GM23338 (cell line): Measurements from ENCODE around the gene KLHDC9. TPM values are rescaled to one million over a fixed set of nuclear protein-coding genes. Genes with fewer than 3 reads are reported as not detected.

Experiments used
- ATAC-seq: fragments of 200-7000 bp; cut with Tn5 transposase; 3 replicates; pipeline ENCODE4 v1.9.1; 2020
- DNase-seq: peaks from one replicate; pipeline ENCODE4 v3.0.0-alpha.2; 2015; ENCODE audit warnings: low spot score
- H2AFZ ChIP-seq: fragments of 200-600 bp; sonication (generic); 2 replicates; pipeline ENCODE4 v1.8.0; 2016; ENCODE audit warnings: antibody characterized with exemption, mild to moderate bottlenecking, moderate library complexity
- H3F3A ChIP-seq: fragments of 200-600 bp; sonication (generic); replicated peaks from 2 replicates; pipeline ENCODE4 v1.8.0; 2017; ENCODE audit warnings: antibody characterized with exemption, mixed run types, low read depth
- H3K27ac ChIP-seq: fragments of 200-600 bp; sonication (generic); 2 replicates; pipeline ENCODE4 v1.6.1; 2016; ENCODE audit warnings: low read depth
- H3K27me3 ChIP-seq: fragments of 200-600 bp; sonication (generic); 2 replicates; pipeline ENCODE4 v1.8.0; 2016; ENCODE audit warnings: mild to moderate bottlenecking, mixed run types, moderate library complexity; ENCODE audit not compliant: insufficient read depth
- H3K36me3 ChIP-seq: fragments of 200-600 bp; sonication (generic); 2 replicates; pipeline ENCODE4 v1.8.0; 2016; ENCODE audit warnings: mild to moderate bottlenecking; ENCODE audit not compliant: insufficient read depth
- H3K4me1 ChIP-seq: fragments of 200-600 bp; sonication (generic); 2 replicates; pipeline ENCODE4 v1.8.0; 2016; ENCODE audit warnings: mild to moderate bottlenecking, moderate library complexity; ENCODE audit not compliant: insufficient read depth
- H3K4me2 ChIP-seq: fragments of 200-600 bp; sonication (generic); 2 replicates; pipeline ENCODE4 v1.7.1; 2017; ENCODE audit warnings: mixed run types
- H3K4me3 ChIP-seq: fragments of 200-600 bp; sonication (generic); 2 replicates; pipeline ENCODE4 v1.6.1; 2016; ENCODE audit warnings: mixed run types
- H3K79me2 ChIP-seq: fragments of 200-600 bp; sonication (generic); replicated peaks from 2 replicates; pipeline ENCODE4 v1.8.0; 2017; ENCODE audit warnings: mild to moderate bottlenecking; ENCODE audit not compliant: insufficient read depth
- H3K9me2 ChIP-seq: fragments of 200-600 bp; sonication (generic); 2 replicates; pipeline ENCODE4 v1.8.0; 2017; ENCODE audit not compliant: insufficient read depth
- H4K20me1 ChIP-seq: fragments of 200-600 bp; sonication (generic); replicated peaks from 2 replicates; pipeline ENCODE4 v1.8.0; 2017; ENCODE audit warnings: mild to moderate bottlenecking; ENCODE audit not compliant: insufficient read depth
- H3K27ac Mint-ChIP-seq: 2 replicates; pipeline ENCODE4 v1.8.0; 2020; ENCODE audit warnings: inconsistent platforms, mild to moderate bottlenecking, moderate library complexity, mixed read lengths
- H3K27me3 Mint-ChIP-seq: 3 replicates; pipeline ENCODE4 v1.8.0; 2022; ENCODE audit warnings: low read depth, mild to moderate bottlenecking, moderate library complexity, mixed read lengths, inconsistent platforms; ENCODE audit not compliant: insufficient read depth, poor library complexity
- H3K36me3 Mint-ChIP-seq: 3 replicates; pipeline ENCODE4 v1.8.0; 2021; ENCODE audit warnings: low read depth, mild to moderate bottlenecking, inconsistent platforms, moderate library complexity, mixed read lengths
- H3K4me1 Mint-ChIP-seq: 3 replicates; pipeline ENCODE4 v1.8.0; 2020; ENCODE audit warnings: mild to moderate bottlenecking, inconsistent platforms, mixed read lengths
- H3K4me3 Mint-ChIP-seq: 3 replicates; pipeline ENCODE4 v1.8.0; 2021; ENCODE audit warnings: moderate library complexity, mild to moderate bottlenecking, inconsistent platforms, mixed read lengths
- H3K9me3 Mint-ChIP-seq: 3 replicates; pipeline ENCODE4 v1.8.0; 2020; ENCODE audit warnings: moderate library complexity, mild to moderate bottlenecking, inconsistent platforms, mixed read lengths
- CREB1 ChIP-seq: fragments of 250-450 bp; sonication (Bioruptor Pico); IDR thresholded peaks from 2 replicates; pipeline ENCODE4 v1.5.0; 2020; ENCODE audit warnings: low read depth, mild to moderate bottlenecking, moderate library complexity
- EZH2phosphoT487 ChIP-seq: fragments of 200-600 bp; sonication (generic); IDR thresholded peaks from one replicate; pipeline ENCODE4 v1.8.1; 2018; ENCODE audit warnings: antibody characterized with exemption; ENCODE audit not compliant: unreplicated experiment
- JUNB ChIP-seq: IDR thresholded peaks from one replicate; pipeline ENCODE4 v1.6.1; 2016; ENCODE audit warnings: antibody characterized with exemption; ENCODE audit not compliant: unreplicated experiment
- STAT1 ChIP-seq: IDR thresholded peaks from one replicate; pipeline ENCODE4 v1.6.1; 2016; ENCODE audit warnings: antibody characterized with exemption; ENCODE audit not compliant: unreplicated experiment
- ZNF331 ChIP-seq: fragments of 250-450 bp; sonication (Bioruptor Pico); IDR thresholded peaks from 2 replicates; pipeline ENCODE4 v1.5.0; 2020; ENCODE audit warnings: low read depth, mild to moderate bottlenecking, moderate library complexity
- polyA plus RNA-seq: library from polyadenylated mRNA; unstranded; fragments of >200 nt; fragmentation: Nextera tagmentation; extraction: Ambion mirVana; gene quantifications from 2 replicates; pipeline ENCODE4 v1.2.1, GENCODE V29; 2016
- total RNA-seq: library from RNA; depleted of rRNA; stranded (reverse); fragments of >200 nt; shearing (Covaris generic); gene quantifications from 2 replicates; pipeline ENCODE4 v1.2.3, GENCODE V29; 2014
- TF ChIP-seq, protein P1 (sequence below), 2 experiments: fragments of 200-600 bp in 1 of 2; sonication (generic) in 1 of 2; conservative IDR thresholded peaks; 2 replicates each; pipeline versions ENCODE4 v1.5.1 to v1.6.1; 2016 to 2017; ENCODE audit warnings: antibody characterized with exemption in 2 of 2, low read depth in 2 of 2, mild to moderate bottlenecking in 2 of 2, moderate library complexity in 1 of 2
- TF ChIP-seq, protein P2 (sequence below): IDR thresholded peaks from 2 replicates; pipeline ENCODE4 v1.6.1; 2016; ENCODE audit warnings: antibody characterized with exemption

KLHDC9 gene
- total and polyA plus RNA-seq, 2 experiments from 2014 or later: 5.6 to 6.6 TPM

GRCh38 chr1:161089251-161089924, 8.8 kb upstream of the KLHDC9 start, which contains the start of gene NECTIN4:
Gene NECTIN4, minus strand, starts transcription at chr1:161089558. Its CDS starts 262 bp downstream, at chr1:161089296.
- Mint-ChIP-seq H3K27me3 (peaks cover 13% of the 10 kb centered on the region), H3K9me3 (no peaks in the 10 kb centered on the region; the same call in 2 of the 3 replicates), H3K27ac (no peak within 1 kb of the TSS), H3K4me3 (no peak within 1 kb of the TSS), H3K36me3 (no peaks in the 10 kb centered on the region), H3K4me1 (peaks cover 20% of the 10 kb centered on the region)
- peak within 1 kb of the TSS; percentile 55; the same call in 1 of the 2 replicates for H3K4me2 ChIP-seq
- H3K9me2 ChIP-seq: peaks cover 5% of the 10 kb centered on the region; the same call in 1 of the 2 replicates
- no peaks in the 10 kb centered on the region for H3K27me3 ChIP-seq
- H3K4me1 ChIP-seq: peaks cover 7% of the 10 kb centered on the region
- H3K79me2 ChIP-seq: no peaks in the 10 kb centered on the region
- H3K27ac ChIP-seq: no peak within 1 kb of the TSS
- H3K4me3 ChIP-seq: no peak within 1 kb of the TSS
- peak within 1 kb of the TSS; percentile 72; the same call in 1 of the 2 replicates for H2AFZ ChIP-seq
- no peak for TF ChIP-seq ZNF331
- TF ChIP-seq, protein P1, sequence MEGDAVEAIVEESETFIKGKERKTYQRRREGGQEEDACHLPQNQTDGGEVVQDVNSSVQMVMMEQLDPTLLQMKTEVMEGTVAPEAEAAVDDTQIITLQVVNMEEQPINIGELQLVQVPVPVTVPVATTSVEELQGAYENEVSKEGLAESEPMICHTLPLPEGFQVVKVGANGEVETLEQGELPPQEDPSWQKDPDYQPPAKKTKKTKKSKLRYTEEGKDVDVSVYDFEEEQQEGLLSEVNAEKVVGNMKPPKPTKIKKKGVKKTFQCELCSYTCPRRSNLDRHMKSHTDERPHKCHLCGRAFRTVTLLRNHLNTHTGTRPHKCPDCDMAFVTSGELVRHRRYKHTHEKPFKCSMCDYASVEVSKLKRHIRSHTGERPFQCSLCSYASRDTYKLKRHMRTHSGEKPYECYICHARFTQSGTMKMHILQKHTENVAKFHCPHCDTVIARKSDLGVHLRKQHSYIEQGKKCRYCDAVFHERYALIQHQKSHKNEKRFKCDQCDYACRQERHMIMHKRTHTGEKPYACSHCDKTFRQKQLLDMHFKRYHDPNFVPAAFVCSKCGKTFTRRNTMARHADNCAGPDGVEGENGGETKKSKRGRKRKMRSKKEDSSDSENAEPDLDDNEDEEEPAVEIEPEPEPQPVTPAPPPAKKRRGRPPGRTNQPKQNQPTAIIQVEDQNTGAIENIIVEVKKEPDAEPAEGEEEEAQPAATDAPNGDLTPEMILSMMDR (conservative IDR thresholded peaks at IDR 0.05; ENCODE audit: low read depth in 2 of 2): 0 out of 4 replicates have a peak, but pooled peaks of 1 of the 2 experiments have one; percentile 12
- no peaks in the 10 kb centered on the region for H3K36me3 ChIP-seq
- H4K20me1 ChIP-seq: no peaks in the 10 kb centered on the region
- H3F3A ChIP-seq: no peaks in the 10 kb centered on the region
- peak; percentile 86 for ATAC-seq
- DNase-seq: peak; percentile 69

GRCh38 chr1:161089938-161090337, 8.2 kb upstream of the KLHDC9 start:
- no peak for TF ChIP-seq JUNB
- TF ChIP-seq, protein P1 (conservative IDR thresholded peaks at IDR 0.05; ENCODE audit: low read depth in 2 of 2): no peak
- Mint-ChIP-seq H3K9me3 (no peaks in the 10 kb centered on the region), H3K4me1 (peaks cover 17% of the 10 kb centered on the region), H3K27me3 (peaks cover 11% of the 10 kb centered on the region), H3K4me3 (no peak overlapping the region), H3K36me3 (no peaks in the 10 kb centered on the region), H3K27ac (no peak overlapping the region)
- Histone ChIP-seq H3K4me2 (no peak overlapping the region), H2AFZ (peak overlapping the region; percentile 72; the same call in 1 of the 2 replicates), H3K36me3 (no peaks in the 10 kb centered on the region), H3K27ac (no peak overlapping the region), H3K4me1 (peaks cover 7% of the 10 kb centered on the region), H3K4me3 (no peak overlapping the region), H3K9me2 (peaks cover 5% of the 10 kb centered on the region; the same call in 1 of the 2 replicates), H3F3A (no peaks in the 10 kb centered on the region), H3K27me3 (no peaks in the 10 kb centered on the region), H4K20me1 (no peaks in the 10 kb centered on the region), H3K79me2 (no peaks in the 10 kb centered on the region)
- ATAC-seq (no peak), DNase-seq (no peak)

GRCh38 chr1:161090617-161091016, 7.5 kb upstream of the KLHDC9 start:
- no peak for DNase-seq
- ATAC-seq: no peak
- H3K27ac ChIP-seq: no peak overlapping the region
- no peaks in the 10 kb centered on the region for H3K9me3 Mint-ChIP-seq
- peaks cover 7% of the 10 kb centered on the region for H3K4me1 ChIP-seq
- H3K4me1 Mint-ChIP-seq: peaks cover 15% of the 10 kb centered on the region
- H3F3A ChIP-seq: no peaks in the 10 kb centered on the region
- no peaks in the 10 kb centered on the region for H3K36me3 ChIP-seq
- H3K27ac Mint-ChIP-seq: no peak overlapping the region
- no peak overlapping the region for H2AFZ ChIP-seq
- no peaks in the 10 kb centered on the region for H3K36me3 Mint-ChIP-seq
- H3K27me3 ChIP-seq: no peaks in the 10 kb centered on the region
- no peak overlapping the region for H3K4me3 Mint-ChIP-seq
- H4K20me1 ChIP-seq: no peaks in the 10 kb centered on the region
- H3K4me3 ChIP-seq: no peak overlapping the region
- no peak overlapping the region for H3K4me2 ChIP-seq
- no peaks in the 10 kb centered on the region for H3K79me2 ChIP-seq
- peaks cover 5% of the 10 kb centered on the region; the same call in 1 of the 2 replicates for H3K9me2 ChIP-seq
- H3K27me3 Mint-ChIP-seq: peaks cover 8% of the 10 kb centered on the region
- TF ChIP-seq, protein P2, sequence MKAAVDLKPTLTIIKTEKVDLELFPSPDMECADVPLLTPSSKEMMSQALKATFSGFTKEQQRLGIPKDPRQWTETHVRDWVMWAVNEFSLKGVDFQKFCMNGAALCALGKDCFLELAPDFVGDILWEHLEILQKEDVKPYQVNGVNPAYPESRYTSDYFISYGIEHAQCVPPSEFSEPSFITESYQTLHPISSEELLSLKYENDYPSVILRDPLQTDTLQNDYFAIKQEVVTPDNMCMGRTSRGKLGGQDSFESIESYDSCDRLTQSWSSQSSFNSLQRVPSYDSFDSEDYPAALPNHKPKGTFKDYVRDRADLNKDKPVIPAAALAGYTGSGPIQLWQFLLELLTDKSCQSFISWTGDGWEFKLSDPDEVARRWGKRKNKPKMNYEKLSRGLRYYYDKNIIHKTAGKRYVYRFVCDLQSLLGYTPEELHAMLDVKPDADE: no peak
- no peak for TF ChIP-seq EZH2phosphoT487
- TF ChIP-seq CREB1 (CRISPR knock-in tag): no peak
- TF ChIP-seq, protein P1 (conservative IDR thresholded peaks at IDR 0.05; ENCODE audit: low read depth in 2 of 2): no peak
- TF ChIP-seq JUNB: no peak
- TF ChIP-seq ZNF331: no peak
- TF ChIP-seq STAT1: no peak
